Measurements from ENCODE around the gene GPR161. TPM values are rescaled to one million over a fixed set of nuclear protein-coding genes. Genes with fewer than 3 reads are reported as not detected.

GPR161 gene
- total RNA-seq, 1 experiment from 2014 or later = 2.4 TPM

DNA sequence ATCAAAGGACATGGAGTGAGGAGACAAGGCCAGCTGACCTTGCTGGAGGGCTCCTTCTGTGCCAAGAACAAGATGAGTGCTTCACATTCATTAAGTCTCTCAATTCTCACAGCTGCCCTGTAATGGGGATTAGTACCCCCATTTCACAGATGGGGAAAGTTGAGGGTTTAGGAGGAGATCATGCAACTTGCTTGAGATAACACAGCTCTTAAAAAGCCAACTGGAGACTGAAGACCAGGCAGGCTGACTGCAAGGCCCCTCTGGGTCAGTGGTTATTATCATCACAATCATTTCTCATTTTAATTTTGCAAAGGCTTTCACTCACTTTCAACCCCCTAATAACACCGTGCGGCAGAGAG lies 46.8 kb downstream of the GPR161 start:
- ChIA-PET POLR2A (no interaction called here), CTCF (no interaction called here)
- no TSS peak for BruUV-seq (replicated peaks)
- in situ Hi-C loops (cut with HindIII; ENCODE audit: low pct_unique_long_range_greater_than_20kb, low sequenced_read_pairs) (no loop called here), intact Hi-C loops (cut with micrococcal nuclease; ENCODE audit: unreplicated experiment) (no loop called here)
- Histone ChIP-seq H3K4me1 (ENCODE audit: control insufficient read depth, insufficient read depth, low read length) (peaks cover 5% of the 10 kb centered on the region), H3K27ac (ENCODE audit: low read length) (no peak overlapping the region), H3K4me3 (ENCODE audit: low read depth in 2 of 2, low read length in 2 of 2) (no peak overlapping the region), H3K9me3 (ENCODE audit: control insufficient read depth, insufficient read depth, low read depth, low read length) (no peaks in the 10 kb centered on the region), H3K36me3 (ENCODE audit: control insufficient read depth, insufficient read depth, low read length) (no peaks in the 10 kb centered on the region), H3K27me3 (ENCODE audit: control insufficient read depth, insufficient read depth, low read length) (peaks cover 3% of the 10 kb centered on the region; the same call in 1 of the 2 replicates)
- ATAC-seq (no peak), DNase-seq (ENCODE audit: low read depth, low spot score) (no peak)
- TF ChIP-seq, protein P1, sequence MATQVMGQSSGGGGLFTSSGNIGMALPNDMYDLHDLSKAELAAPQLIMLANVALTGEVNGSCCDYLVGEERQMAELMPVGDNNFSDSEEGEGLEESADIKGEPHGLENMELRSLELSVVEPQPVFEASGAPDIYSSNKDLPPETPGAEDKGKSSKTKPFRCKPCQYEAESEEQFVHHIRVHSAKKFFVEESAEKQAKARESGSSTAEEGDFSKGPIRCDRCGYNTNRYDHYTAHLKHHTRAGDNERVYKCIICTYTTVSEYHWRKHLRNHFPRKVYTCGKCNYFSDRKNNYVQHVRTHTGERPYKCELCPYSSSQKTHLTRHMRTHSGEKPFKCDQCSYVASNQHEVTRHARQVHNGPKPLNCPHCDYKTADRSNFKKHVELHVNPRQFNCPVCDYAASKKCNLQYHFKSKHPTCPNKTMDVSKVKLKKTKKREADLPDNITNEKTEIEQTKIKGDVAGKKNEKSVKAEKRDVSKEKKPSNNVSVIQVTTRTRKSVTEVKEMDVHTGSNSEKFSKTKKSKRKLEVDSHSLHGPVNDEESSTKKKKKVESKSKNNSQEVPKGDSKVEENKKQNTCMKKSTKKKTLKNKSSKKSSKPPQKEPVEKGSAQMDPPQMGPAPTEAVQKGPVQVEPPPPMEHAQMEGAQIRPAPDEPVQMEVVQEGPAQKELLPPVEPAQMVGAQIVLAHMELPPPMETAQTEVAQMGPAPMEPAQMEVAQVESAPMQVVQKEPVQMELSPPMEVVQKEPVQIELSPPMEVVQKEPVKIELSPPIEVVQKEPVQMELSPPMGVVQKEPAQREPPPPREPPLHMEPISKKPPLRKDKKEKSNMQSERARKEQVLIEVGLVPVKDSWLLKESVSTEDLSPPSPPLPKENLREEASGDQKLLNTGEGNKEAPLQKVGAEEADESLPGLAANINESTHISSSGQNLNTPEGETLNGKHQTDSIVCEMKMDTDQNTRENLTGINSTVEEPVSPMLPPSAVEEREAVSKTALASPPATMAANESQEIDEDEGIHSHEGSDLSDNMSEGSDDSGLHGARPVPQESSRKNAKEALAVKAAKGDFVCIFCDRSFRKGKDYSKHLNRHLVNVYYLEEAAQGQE (IDR thresholded peaks at IDR 0.05; ENCODE audit: insufficient read depth in 1 of 2, low read depth in 2 of 2, low read length in 1 of 2) = no peak

DNA sequence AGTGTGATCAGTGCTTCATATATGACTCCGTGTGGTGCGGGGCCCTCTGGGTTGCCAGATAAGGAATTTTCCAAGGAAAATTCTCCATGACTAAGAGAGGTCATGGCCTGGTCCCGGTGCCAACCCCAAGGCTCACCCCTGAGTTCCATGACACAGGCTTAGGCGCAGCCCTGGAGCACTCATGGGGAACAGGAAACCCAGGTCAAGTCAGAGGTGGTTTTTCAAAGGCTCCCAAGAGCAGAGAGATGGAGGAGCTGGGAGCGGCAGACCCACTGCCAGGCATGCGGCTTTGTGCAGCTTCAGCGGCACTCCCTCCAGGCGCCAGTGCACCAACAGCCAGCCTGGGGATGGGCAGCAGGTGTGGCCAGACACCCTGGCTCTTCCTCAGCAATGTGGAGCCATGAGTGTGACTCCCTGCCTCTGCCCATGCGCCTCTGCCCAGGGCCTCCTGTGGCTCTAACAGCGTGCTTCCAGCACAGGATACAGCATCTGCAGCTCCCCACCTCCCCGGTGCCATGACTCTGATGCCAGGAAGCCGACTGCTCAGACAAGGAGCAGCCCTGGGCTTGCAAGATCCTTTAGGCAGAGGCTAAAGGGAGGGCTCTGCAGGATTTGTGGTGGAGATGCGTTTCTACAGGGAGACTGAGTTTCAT lies 47.3 kb downstream of the GPR161 start:
- Histone ChIP-seq H3K4me3 (ENCODE audit: low read depth in 2 of 2, low read length in 2 of 2) (no peak overlapping the region), H3K27me3 (ENCODE audit: control insufficient read depth, insufficient read depth, low read length) (peaks cover 3% of the 10 kb centered on the region; the same call in 1 of the 2 replicates), H3K27ac (ENCODE audit: low read length) (no peak overlapping the region), H3K36me3 (ENCODE audit: control insufficient read depth, insufficient read depth, low read length) (no peaks in the 10 kb centered on the region), H3K4me1 (ENCODE audit: control insufficient read depth, insufficient read depth, low read length) (peaks cover 5% of the 10 kb centered on the region), H3K9me3 (ENCODE audit: control insufficient read depth, insufficient read depth, low read depth, low read length) (no peaks in the 10 kb centered on the region)
- in situ Hi-C loops (cut with HindIII; ENCODE audit: low pct_unique_long_range_greater_than_20kb, low sequenced_read_pairs) (no loop called here), intact Hi-C loops (cut with micrococcal nuclease; ENCODE audit: unreplicated experiment) (no loop called here)
- TF ChIP-seq POLR2AphosphoS5 (IDR thresholded peaks at IDR 0.05; ENCODE audit: low read depth, low read length) (no peak), SIN3A (IDR thresholded peaks at IDR 0.05; ENCODE audit: borderline replicate concordance, insufficient read depth, low read depth, low read length) (no peak), TCF7L2 (IDR thresholded peaks at IDR 0.05; ENCODE audit: low read depth, low read length) (no peak)
- TF ChIP-seq, protein P1 (IDR thresholded peaks at IDR 0.05; ENCODE audit: insufficient read depth in 1 of 2, low read depth in 2 of 2, low read length in 1 of 2) = no peak
- TF ChIP-seq, protein P2, sequence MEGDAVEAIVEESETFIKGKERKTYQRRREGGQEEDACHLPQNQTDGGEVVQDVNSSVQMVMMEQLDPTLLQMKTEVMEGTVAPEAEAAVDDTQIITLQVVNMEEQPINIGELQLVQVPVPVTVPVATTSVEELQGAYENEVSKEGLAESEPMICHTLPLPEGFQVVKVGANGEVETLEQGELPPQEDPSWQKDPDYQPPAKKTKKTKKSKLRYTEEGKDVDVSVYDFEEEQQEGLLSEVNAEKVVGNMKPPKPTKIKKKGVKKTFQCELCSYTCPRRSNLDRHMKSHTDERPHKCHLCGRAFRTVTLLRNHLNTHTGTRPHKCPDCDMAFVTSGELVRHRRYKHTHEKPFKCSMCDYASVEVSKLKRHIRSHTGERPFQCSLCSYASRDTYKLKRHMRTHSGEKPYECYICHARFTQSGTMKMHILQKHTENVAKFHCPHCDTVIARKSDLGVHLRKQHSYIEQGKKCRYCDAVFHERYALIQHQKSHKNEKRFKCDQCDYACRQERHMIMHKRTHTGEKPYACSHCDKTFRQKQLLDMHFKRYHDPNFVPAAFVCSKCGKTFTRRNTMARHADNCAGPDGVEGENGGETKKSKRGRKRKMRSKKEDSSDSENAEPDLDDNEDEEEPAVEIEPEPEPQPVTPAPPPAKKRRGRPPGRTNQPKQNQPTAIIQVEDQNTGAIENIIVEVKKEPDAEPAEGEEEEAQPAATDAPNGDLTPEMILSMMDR (IDR thresholded peaks at IDR 0.05) = no peak
- DNase-seq (ENCODE audit: low read depth, low spot score) = no peak
- POLR2A ChIA-PET = no interaction called here
- no peak; the same call in none of the 2 replicates for ATAC-seq
- CTCF ChIA-PET = interaction anchor here (0.6 kb wide), 1 partner anchor 166 kb away, joined by 3 read pairs; no protein-coding TSS in a partner anchor
- no TSS peak for BruUV-seq (replicated peaks)
